Ishikawa (cell line): ENCODE results near the gene PRKD2.

Experiments
- NFIC ChIP-seq: IDR thresholded peaks from 2 replicates; pipeline ENCODE4 v1.6.1; 2012
- TAF1 ChIP-seq: IDR thresholded peaks from 2 replicates; pipeline ENCODE4 v1.6.1; 2012; ENCODE audit warnings: low read depth, mild to moderate bottlenecking

GRCh38 chr19:46726551-46726950 is 9.6 kb upstream of the PRKD2 start:
- TF ChIP-seq NFIC (no peak), TAF1 (no peak)
